PC-3 (cell line): Measurements from ENCODE around the gene PIRT.

Experiments used
- EZH2 ChIP-seq: fragments of 300-600 bp; sonication (generic); IDR thresholded peaks from one replicate; pipeline ENCODE4 v1.6.1; 2017; ENCODE audit warnings: antibody characterized with exemption, mild to moderate bottlenecking, low read length; ENCODE audit not compliant: unreplicated experiment
- TF ChIP-seq, protein P1 (sequence below): fragments of 300-600 bp; sonication (generic); conservative IDR thresholded peaks from 2 replicates; pipeline ENCODE4 v1.5.1; 2017; ENCODE audit warnings: antibody characterized with exemption, low read depth, mild to moderate bottlenecking, low read length

DNA sequence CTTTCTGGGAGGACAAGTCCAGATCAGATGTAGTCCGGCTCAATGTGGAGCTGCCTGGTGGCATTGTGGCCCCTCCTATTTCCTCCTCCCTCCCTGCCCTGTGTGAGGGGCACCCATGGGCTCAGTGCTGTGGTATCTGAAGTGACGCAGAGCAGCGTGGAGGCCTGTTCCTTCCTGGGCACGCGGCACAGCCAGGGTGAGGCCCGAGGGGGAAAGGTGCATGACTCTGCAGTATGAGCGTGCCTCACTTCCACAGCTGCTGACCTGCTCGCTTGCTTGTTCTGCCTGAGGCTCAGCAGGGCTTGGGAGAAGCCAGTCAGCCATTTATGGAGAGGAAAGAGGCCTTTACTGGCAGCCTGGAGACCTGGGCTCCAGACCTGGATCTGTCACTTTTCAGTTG lies 45.7 kb downstream of the PIRT start:
- TF ChIP-seq, protein P1, sequence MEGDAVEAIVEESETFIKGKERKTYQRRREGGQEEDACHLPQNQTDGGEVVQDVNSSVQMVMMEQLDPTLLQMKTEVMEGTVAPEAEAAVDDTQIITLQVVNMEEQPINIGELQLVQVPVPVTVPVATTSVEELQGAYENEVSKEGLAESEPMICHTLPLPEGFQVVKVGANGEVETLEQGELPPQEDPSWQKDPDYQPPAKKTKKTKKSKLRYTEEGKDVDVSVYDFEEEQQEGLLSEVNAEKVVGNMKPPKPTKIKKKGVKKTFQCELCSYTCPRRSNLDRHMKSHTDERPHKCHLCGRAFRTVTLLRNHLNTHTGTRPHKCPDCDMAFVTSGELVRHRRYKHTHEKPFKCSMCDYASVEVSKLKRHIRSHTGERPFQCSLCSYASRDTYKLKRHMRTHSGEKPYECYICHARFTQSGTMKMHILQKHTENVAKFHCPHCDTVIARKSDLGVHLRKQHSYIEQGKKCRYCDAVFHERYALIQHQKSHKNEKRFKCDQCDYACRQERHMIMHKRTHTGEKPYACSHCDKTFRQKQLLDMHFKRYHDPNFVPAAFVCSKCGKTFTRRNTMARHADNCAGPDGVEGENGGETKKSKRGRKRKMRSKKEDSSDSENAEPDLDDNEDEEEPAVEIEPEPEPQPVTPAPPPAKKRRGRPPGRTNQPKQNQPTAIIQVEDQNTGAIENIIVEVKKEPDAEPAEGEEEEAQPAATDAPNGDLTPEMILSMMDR: no peak
- no peak for TF ChIP-seq EZH2
